Endothelial cell of umbilical vein (primary cell): ENCODE data around the gene RGS6. TPM values are rescaled to one million over a fixed set of nuclear protein-coding genes. Genes with fewer than 3 reads are reported as not detected.

Source experiments
- BruUV-seq: library from RNA; stranded (reverse); fragments of 400-500 nt; replicated peaks from 2 replicates; lab custom pipeline; 2021; lab: Mats Ljungman, UMichigan
- CTCF ChIA-PET: fragments of 300-600, 350-600 bp; sonication (Branson Sonifier 250); formaldehyde crosslinking; loops from one replicate; lab custom pipeline; 2021; ENCODE audit warnings: antibody characterized with exemption, inconsistent platforms; lab: Charles Lee
- POLR2A ChIA-PET: fragments of 300-600, 350-600 bp; sonication (Branson Sonifier 250); formaldehyde crosslinking; loops from one replicate; lab custom pipeline; 2021; ENCODE audit warnings: antibody characterized with exemption, inconsistent platforms; lab: Charles Lee
- DNase-seq: peaks from one replicate; pipeline ENCODE4 v3.0.0-alpha.2; 2011; ENCODE audit warnings: low read depth, low spot score
- FAIRE-seq: peaks from 2 replicates; lab custom pipeline; 2011; peaks lifted over from hg19 to GRCh38; lab: Jason Lieb, UNC
- H2AFZ ChIP-seq: 2 replicates; pipeline ENCODE4 v1.6.0; 2012; ENCODE audit warnings: low read depth, low read length, control low read depth, inconsistent platforms
- H3K27ac ChIP-seq: 2 replicates; pipeline ENCODE4 v1.5.1; 2011; ENCODE audit warnings: low read depth, mild to moderate bottlenecking, control low read depth, low read length, moderate library complexity; ENCODE audit not compliant: insufficient read depth
- H3K27me3 ChIP-seq, 2 experiments: 2 replicates each; pipeline versions ENCODE4 v1.6.0 to v1.6.1; 2011; ENCODE audit warnings: low read length in 2 of 2, mixed read lengths in 1 of 2; ENCODE audit not compliant: control insufficient read depth in 2 of 2, insufficient read depth in 2 of 2
- H3K36me3 ChIP-seq, 2 experiments: 2 replicates in 1 of 2; 3 replicates in 1 of 2; pipeline ENCODE4 v1.5.1; 2011; ENCODE audit warnings: low read length in 2 of 2, mild to moderate bottlenecking in 1 of 2, moderate library complexity in 1 of 2; ENCODE audit not compliant: control insufficient read depth in 2 of 2, insufficient read depth in 2 of 2; ENCODE audit errors: extremely low read depth in 1 of 2
- H3K4me1 ChIP-seq: 3 replicates; pipeline ENCODE4 v1.5.1; 2011; ENCODE audit warnings: mild to moderate bottlenecking, low read length; ENCODE audit not compliant: control insufficient read depth, insufficient read depth; ENCODE audit errors: extremely low read depth
- H3K4me2 ChIP-seq: 2 replicates; pipeline ENCODE4 v1.6.1; 2011; ENCODE audit warnings: low read length, control low read depth, mixed read lengths; ENCODE audit not compliant: insufficient read depth
- H3K4me3 ChIP-seq, 3 experiments: fragments of 200-600 bp in 1 of 3; sonication (generic), shearing (Covaris generic) in 1 of 3; replicated peaks in 1 of 3; 2 replicates each; pipeline ENCODE4 v1.5.1; 2011 to 2016; ENCODE audit warnings: control low read depth in 3 of 3, low read length in 3 of 3, mild to moderate bottlenecking in 2 of 3, inconsistent platforms in 1 of 3, low read depth in 1 of 3, moderate library complexity in 1 of 3; ENCODE audit not compliant: insufficient read depth in 1 of 3
- H3K79me2 ChIP-seq: 2 replicates; pipeline ENCODE4 v1.6.0; 2012; ENCODE audit warnings: low read length, inconsistent platforms; ENCODE audit not compliant: control insufficient read depth, insufficient read depth
- H3K9ac ChIP-seq: replicated peaks from 2 replicates; pipeline ENCODE3; 2011; ENCODE audit warnings: low read length, control low read depth; ENCODE audit not compliant: insufficient read depth; ENCODE audit errors: extremely low read depth
- H3K9me1 ChIP-seq: replicated peaks from 3 replicates; pipeline ENCODE4 v1.6.0; 2011; ENCODE audit warnings: mild to moderate bottlenecking, low read length; ENCODE audit not compliant: control insufficient read depth, insufficient read depth; ENCODE audit errors: extremely low read depth
- H3K9me3 ChIP-seq: replicated peaks from 2 replicates; pipeline ENCODE4 v1.5.1; 2012; ENCODE audit warnings: low read length, inconsistent platforms; ENCODE audit not compliant: control insufficient read depth, insufficient read depth
- H4K20me1 ChIP-seq: replicated peaks from 2 replicates; pipeline ENCODE3; 2011; ENCODE audit warnings: mild to moderate bottlenecking, low read length; ENCODE audit not compliant: control insufficient read depth, insufficient read depth; ENCODE audit errors: extremely low read depth
- CTCF ChIP-seq, 2 donors: IDR thresholded peaks; 1 replicate in 1 of 2; 2 replicates in 1 of 2; pipeline ENCODE4 v1.5.1; 2011; ENCODE audit warnings: low read length in 2 of 2, mild to moderate bottlenecking in 2 of 2, moderate library complexity in 2 of 2, control low read depth in 1 of 2, inconsistent platforms in 1 of 2, low read depth in 1 of 2; ENCODE audit not compliant: insufficient read depth in 1 of 2; ENCODE audit errors: extremely low read depth in 1 of 2
- EZH2 ChIP-seq: IDR thresholded peaks from 2 replicates; pipeline ENCODE4 v1.6.1; 2012; ENCODE audit warnings: borderline replicate concordance, low read depth, mild to moderate bottlenecking, moderate library complexity, low read length, inconsistent platforms; ENCODE audit not compliant: severe bottlenecking
- FOS ChIP-seq: IDR thresholded peaks from 2 replicates; pipeline ENCODE4 v1.6.1; 2011; ENCODE audit warnings: mild to moderate bottlenecking, low read length, moderate library complexity, borderline replicate concordance; ENCODE audit not compliant: insufficient read depth
- GATA2 ChIP-seq: IDR thresholded peaks from 2 replicates; pipeline ENCODE4 v1.7.0; 2011; ENCODE audit warnings: low read depth, mild to moderate bottlenecking, moderate library complexity, mixed read lengths, low read length; ENCODE audit not compliant: insufficient read length, insufficient read depth
- JUN ChIP-seq: IDR thresholded peaks from 2 replicates; pipeline ENCODE4 v1.6.1; 2011; ENCODE audit warnings: borderline replicate concordance, low read depth; ENCODE audit not compliant: insufficient read length, insufficient read depth
- MAX ChIP-seq: IDR thresholded peaks from 2 replicates; pipeline ENCODE4 v1.6.1; 2011; ENCODE audit not compliant: insufficient read depth, insufficient read length
- MYC ChIP-seq: IDR thresholded peaks from one replicate; pipeline ENCODE4 v1.6.1; 2011; ENCODE audit warnings: mild to moderate bottlenecking, low read depth, low read length
- POLR2A ChIP-seq: IDR thresholded peaks from 2 replicates; pipeline ENCODE4 v1.6.1; 2012; ENCODE audit warnings: low read depth, mild to moderate bottlenecking, control low read depth, low read length
- POLR2AphosphoS5 ChIP-seq: IDR thresholded peaks from 2 replicates; pipeline ENCODE4 v1.6.1; 2012; ENCODE audit warnings: low read depth, mild to moderate bottlenecking, control low read depth, low read length, moderate library complexity; ENCODE audit not compliant: insufficient read depth
- dilution Hi-C: fragments of 300-500 bp; cut with MboI; formaldehyde crosslinking; loops from one replicate; pipeline ENCODE4 v1.15.0; 2019; ENCODE audit warnings: low sequenced_read_pairs; ENCODE audit not compliant: extremely low pct_ligation_motif_present
- intact Hi-C: fragments of 100-400 bp; cut with micrococcal nuclease; formaldehyde crosslinking; loops from one replicate; pipeline ENCODE4 v1.10.0; 2022
- polyA plus RNA-seq, 4 experiments: library from polyadenylated mRNA; depleted of rRNA in 3 of 4; stranded (reverse) in 3 of 4; unstranded in 1 of 4; fragments of >200 nt; gene quantifications; 2 replicates each; pipeline versions ENCODE4 v1.2.1 to v1.2.3, GENCODE V29; 2011 to 2012; ENCODE audit warnings: missing spikeins in 1 of 4
- total RNA-seq: library from RNA; stranded (reverse); gene quantifications from 2 replicates; pipeline ENCODE4 v1.2.3, GENCODE V29; 2021

RGS6 gene
- total and polyA plus RNA-seq, 2 donors (not counting 3 experiments of a cell fraction or from before 2014, with no cell fraction given) = not detected

- no peak overlapping the region for H3K4me2 ChIP-seq
- H3K27me3 ChIP-seq = peaks cover 0 to 2% of the 10 kb centered on the region in 2 experiments
- TF ChIP-seq FOS = no peak
- TF ChIP-seq POLR2AphosphoS5 = no peak
- TF ChIP-seq POLR2A = no peak
- no peak for TF ChIP-seq MYC
- no peak for TF ChIP-seq MAX
- no peak for TF ChIP-seq CTCF (IDR thresholded peaks at IDR 0.05; ENCODE audit: extremely low read depth in 1 of 2, insufficient read depth in 1 of 2, low read depth in 1 of 2, low read length in 2 of 2)
- no peak for TF ChIP-seq GATA2
- no peak for TF ChIP-seq JUN
- no peak for TF ChIP-seq EZH2
- intact Hi-C loops (no loop called here), dilution Hi-C loops (no loop called here)
- H3K9ac ChIP-seq = no peak overlapping the region
- no peaks in the 10 kb centered on the region for H3K36me3 ChIP-seq
- H3K9me3 ChIP-seq = no peaks in the 10 kb centered on the region
- FAIRE-seq (no peak), DNase-seq (no peak)
- H3K9me1 ChIP-seq = no peaks in the 10 kb centered on the region
- H3K79me2 ChIP-seq = no peaks in the 10 kb centered on the region
- no peak overlapping the region for H3K4me3 ChIP-seq
- BruUV-seq = no TSS peak
- H3K4me1 ChIP-seq = no peaks in the 10 kb centered on the region
- ChIA-PET CTCF (interaction anchor here (1.7 kb wide), 1 partner anchor 9 kb away, joined by 6 read pairs; no protein-coding TSS in a partner anchor), POLR2A (no interaction called here)
- H2AFZ ChIP-seq = no peak overlapping the region
- H3K27ac ChIP-seq = no peak overlapping the region
- H4K20me1 ChIP-seq = no peaks in the 10 kb centered on the region
Measured at GRCh38 chr14:72567226-72567625, 635.0 kb downstream of the RGS6 start.
